Lung (tissue), 12 donors: Measurements from ENCODE around the gene ERCC5. TPM values are rescaled to one million over a fixed set of nuclear protein-coding genes. Genes with fewer than 3 reads are reported as not detected.

Experiments
- ATAC-seq: fragments of 200-7000 bp; cut with Tn5 transposase; one replicate; pipeline ENCODE4 v1.9.1; 2020; ENCODE audit warnings: moderate number of reproducible peaks; ENCODE audit not compliant: insufficient read depth, low FRiP score
- DNase-seq, 3 donors: peaks; one replicate each; pipeline ENCODE4 v3.0.0-alpha.2; 2013 to 2017
- H3K27ac ChIP-seq, 2 donors: one replicate each; pipeline ENCODE4 v1.5.1; 2013; ENCODE audit warnings: mild to moderate bottlenecking in 2 of 2, moderate library complexity in 2 of 2, control low read depth in 1 of 2, inconsistent platforms in 1 of 2, low read depth in 1 of 2, low read length in 1 of 2
- H3K27me3 ChIP-seq, 3 donors: one replicate each; pipeline ENCODE4 v1.5.1; 2013; ENCODE audit warnings: low read length in 2 of 3; ENCODE audit not compliant: control insufficient read depth in 3 of 3, insufficient read depth in 3 of 3
- H3K36me3 ChIP-seq, 4 donors: one replicate each; pipeline ENCODE4 v1.5.1; 2013; ENCODE audit warnings: low read length in 4 of 4, mild to moderate bottlenecking in 1 of 4, moderate library complexity in 1 of 4; ENCODE audit not compliant: control insufficient read depth in 4 of 4, insufficient read depth in 4 of 4
- H3K4me1 ChIP-seq, 5 donors: one replicate each; pipeline ENCODE4 v1.5.1; 2013; ENCODE audit warnings: low read length in 5 of 5, mild to moderate bottlenecking in 2 of 5, moderate library complexity in 1 of 5; ENCODE audit not compliant: control insufficient read depth in 5 of 5, insufficient read depth in 5 of 5
- H3K4me3 ChIP-seq: one replicate; pipeline ENCODE4 v1.5.1; 2013; ENCODE audit warnings: mild to moderate bottlenecking, control low read depth, moderate library complexity
- H3K9ac ChIP-seq, 2 donors: one replicate each; pipeline ENCODE4 v1.5.1; 2013; ENCODE audit warnings: low read length in 2 of 2, control low read depth in 1 of 2; ENCODE audit not compliant: insufficient read depth in 1 of 2
- H3K9me3 ChIP-seq, 4 donors: one replicate each; pipeline ENCODE4 v1.5.1; 2013; ENCODE audit warnings: low read length in 3 of 4, mild to moderate bottlenecking in 1 of 4, moderate library complexity in 1 of 4; ENCODE audit not compliant: control insufficient read depth in 4 of 4, insufficient read depth in 3 of 4
- CTCF ChIP-seq: IDR thresholded peaks from 2 replicates; pipeline ENCODE4 v1.5.1; 2012; ENCODE audit warnings: mild to moderate bottlenecking; ENCODE audit errors: control extremely low read depth, extremely low read depth
- WGBS, 2 donors: extraction: QIAGEN DNeasy Blood & Tissue Kit; methylation state at CpG; one replicate each; pipeline ENCODE4 v1.1.7; 2013; 5-methylcytosine and 5-hydroxymethylcytosine counted together
- polyA plus RNA-seq, 2 donors: library from polyadenylated mRNA; stranded (reverse); fragments of 200-250 nt; gene quantifications; one replicate each; pipeline ENCODE4 v1.2.1, GENCODE V29; 2013
- total RNA-seq, 2 donors: library from RNA; depleted of rRNA in 1 of 2; stranded (reverse); fragments of >200 nt in 1 of 2; gene quantifications; one replicate each; pipeline ENCODE4 v1.2.1, GENCODE V29; 2014 to 2021
- donor health status: control.
- donor health status: control.
- donor health status: Bipolar disorder and iron deficiency.
- donor health status: healthy.
- donor health status: DM: yes; HTN: yes; CAD: no.

The ERCC5 gene
- total and polyA plus RNA-seq, 4 donors = 23.0 to 81.4 (median 58.0) TPM

- no peak for ATAC-seq
- H3K9me3 ChIP-seq = no peaks in the 10 kb centered on the region
- no peak for DNase-seq
- 94 to 96% methylated on average over 5 of the region's 5 CpGs for WGBS, 2 donors
- no peaks in the 10 kb centered on the region for H3K27me3 ChIP-seq
- no peak for TF ChIP-seq CTCF
- H3K9ac ChIP-seq = no peak overlapping the region
- H3K4me3 ChIP-seq = no peak overlapping the region
- H3K27ac ChIP-seq = no peak overlapping the region
- peaks cover 0 to 4% (median 0%) of the 10 kb centered on the region in 5 donors for H3K4me1 ChIP-seq
- H3K36me3 ChIP-seq = peaks cover 3 to 18% (median 9%) of the 10 kb centered on the region in 4 donors
Measured at GRCh38 chr13:102815788-102816187, 30.0 kb upstream of the ERCC5 start.

GRCh38 chr13:102816708-102817107, 29.1 kb upstream of the ERCC5 start:
- WGBS, 2 donors = 85 to 86% methylated on average over 4 of the region's 4 CpGs
- ATAC-seq (no peak), DNase-seq (no peak)
- no peak for TF ChIP-seq CTCF
- Histone ChIP-seq H3K27ac (no peak overlapping the region), H3K9me3 (no peaks in the 10 kb centered on the region), H3K4me3 (no peak overlapping the region), H3K36me3 (peaks cover 5 to 22% (median 8%) of the 10 kb centered on the region in 4 donors), H3K4me1 (peaks cover 0 to 4% (median 0%) of the 10 kb centered on the region in 5 donors), H3K27me3 (no peaks in the 10 kb centered on the region), H3K9ac (no peak overlapping the region)

- H3K36me3 ChIP-seq = peaks cover 5 to 27% (median 14%) of the 10 kb centered on the region in 4 donors
- H3K9ac ChIP-seq = no peak overlapping the region
- no peaks in the 10 kb centered on the region for H3K27me3 ChIP-seq
- H3K4me3 ChIP-seq = no peak overlapping the region
- ATAC-seq (no peak), DNase-seq (no peak)
- 85 to 100% methylated on average over 1 of the region's 1 CpG for WGBS, 2 donors
- no peaks in the 10 kb centered on the region for H3K9me3 ChIP-seq
- no peak for TF ChIP-seq CTCF
- peaks cover 0 to 4% (median 0%) of the 10 kb centered on the region in 5 donors for H3K4me1 ChIP-seq
- H3K27ac ChIP-seq = no peak overlapping the region
Measured at GRCh38 chr13:102817241-102817640, 28.6 kb upstream of the ERCC5 start.

- Histone ChIP-seq H3K27me3 (no peaks in the 10 kb centered on the region), H3K36me3 (peaks cover 5 to 33% (median 18%) of the 10 kb centered on the region in 4 donors), H3K4me1 (peaks cover 0 to 4% (median 0%) of the 10 kb centered on the region in 5 donors), H3K9ac (no peak overlapping the region), H3K9me3 (no peaks in the 10 kb centered on the region), H3K27ac (no peak overlapping the region), H3K4me3 (no peak overlapping the region)
- DNase-seq (no peak), ATAC-seq (no peak)
- TF ChIP-seq CTCF = no peak
Measured at GRCh38 chr13:102817907-102818306, 27.9 kb upstream of the ERCC5 start.
